HK-2 (cell line): ENCODE measurements around the gene NRXN3.
"Not testable (repeated sequence)": the region's sequence is repeated elsewhere in the genome, so short reads cannot be mapped to it uniquely, and the experiment has no call there.

ENCODE experiments used
- DNase-seq: peaks from one replicate; pipeline ENCODE4 v3.0.0-alpha.2; 2018; ENCODE audit not compliant: unreplicated experiment

The NRXN3 gene

DNA sequence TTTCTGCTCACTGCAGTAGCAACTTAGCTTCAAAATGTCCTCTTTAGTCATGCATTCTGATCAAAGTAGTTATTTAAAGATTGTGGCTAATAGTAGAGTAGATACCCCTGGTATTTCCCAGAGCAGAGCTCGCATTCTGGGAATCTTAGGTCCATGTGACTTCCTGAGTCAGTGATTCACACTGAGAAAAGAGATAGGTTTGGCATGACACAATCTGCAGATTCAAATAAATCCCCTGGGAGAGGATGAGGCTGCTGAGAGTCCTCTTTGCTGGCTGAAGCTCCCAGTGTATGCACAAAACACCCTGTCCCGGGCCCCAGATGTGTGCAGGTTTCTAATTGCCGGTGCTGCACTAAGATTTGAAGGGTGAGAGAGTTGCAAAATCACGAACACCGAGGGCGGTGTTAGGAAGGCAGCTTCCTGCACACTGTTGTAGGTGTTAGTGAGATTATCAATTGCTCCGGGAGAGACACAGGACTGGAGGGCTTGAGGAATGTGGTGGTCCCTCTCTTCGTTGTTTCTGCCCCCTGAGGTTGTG is 233.2 kb downstream of the NRXN3 start:
- DNase-seq, result peak; percentile 46

DNA sequence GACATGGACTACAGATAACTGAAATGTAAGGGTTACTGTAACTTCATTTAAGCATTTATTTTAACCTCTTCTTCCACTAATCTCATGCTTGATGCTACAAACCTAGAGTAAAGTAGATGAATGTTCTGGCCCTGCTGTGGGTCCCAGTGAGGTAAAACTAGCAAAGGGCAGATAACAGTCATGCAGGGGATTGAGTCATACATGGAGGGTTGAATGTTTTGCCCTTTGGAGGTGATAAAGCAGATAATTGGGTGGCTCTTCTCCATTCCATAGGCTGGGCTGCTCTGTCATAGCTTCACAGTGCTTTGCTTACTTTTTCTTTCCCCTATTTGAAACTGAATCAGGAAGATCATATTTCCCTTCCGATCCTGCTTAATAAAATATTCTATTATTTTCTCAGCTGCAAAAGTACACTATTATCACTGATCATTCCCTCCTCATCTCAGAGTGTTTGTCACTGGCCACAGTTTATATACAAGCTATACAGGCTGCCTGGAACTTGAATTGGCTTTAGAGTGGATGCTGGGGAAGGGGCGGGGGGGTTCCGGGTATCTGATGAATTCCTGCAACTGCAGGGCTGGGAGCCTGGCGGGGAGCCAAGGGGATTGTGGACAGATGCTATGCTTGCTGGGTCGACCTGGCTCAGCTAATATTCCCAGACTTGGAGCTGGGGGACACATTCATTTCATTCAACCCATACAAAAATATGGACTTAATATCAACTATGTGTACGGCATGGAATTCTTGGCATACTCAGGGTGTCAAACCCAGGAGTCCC is 235.1 kb downstream of the NRXN3 start:
- DNase-seq, result no peak

- no peak for DNase-seq
Measured at GRCh38 chr14:78412475-78412874, 242.3 kb downstream of the NRXN3 start.

- no peak for DNase-seq
Measured at GRCh38 chr14:78414172-78414571, 244.0 kb downstream of the NRXN3 start.

DNA sequence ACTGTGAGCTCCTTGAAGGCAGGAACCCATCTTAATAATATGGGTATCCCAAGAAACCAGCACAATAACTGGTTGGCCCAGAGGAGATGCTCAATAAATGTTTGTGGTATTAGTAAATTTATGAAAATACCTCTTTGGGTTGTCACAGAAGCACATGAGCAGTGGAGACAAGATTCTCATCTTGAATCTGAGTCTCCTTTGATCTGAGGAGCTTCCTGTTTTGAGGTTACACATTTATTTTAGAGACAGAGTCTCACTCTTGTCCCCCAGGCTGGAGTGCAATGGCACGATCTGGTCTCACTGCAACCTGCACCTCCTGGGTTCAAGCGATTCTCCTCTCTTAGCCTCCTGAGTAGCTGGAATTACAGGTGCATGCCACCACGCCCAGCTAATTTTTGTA is 247.4 kb downstream of the NRXN3 start:
- DNase-seq, result no peak

GRCh38 chr14:78424311-78424710 is 254.1 kb downstream of the NRXN3 start:
- no peak for DNase-seq

DNA sequence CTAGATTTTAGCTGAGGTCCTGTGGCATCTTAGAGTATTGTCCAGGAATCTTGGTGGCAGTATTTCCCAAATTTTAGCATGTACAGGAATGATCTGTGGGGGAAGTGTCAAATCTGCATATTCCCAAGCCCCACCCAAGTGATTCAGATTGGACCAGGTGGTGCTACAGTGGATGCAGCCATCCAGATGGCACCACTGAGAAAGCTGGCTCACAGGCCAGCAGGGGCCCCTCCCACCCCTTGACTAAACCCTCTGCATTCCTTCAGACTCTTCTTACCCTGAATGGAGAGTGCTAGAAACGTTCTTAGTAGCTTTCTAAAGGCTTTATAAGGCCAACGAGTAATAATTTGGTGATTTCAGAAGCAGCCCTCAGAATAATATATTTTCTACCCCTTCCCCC is 255.2 kb downstream of the NRXN3 start:
- no peak for DNase-seq

DNA sequence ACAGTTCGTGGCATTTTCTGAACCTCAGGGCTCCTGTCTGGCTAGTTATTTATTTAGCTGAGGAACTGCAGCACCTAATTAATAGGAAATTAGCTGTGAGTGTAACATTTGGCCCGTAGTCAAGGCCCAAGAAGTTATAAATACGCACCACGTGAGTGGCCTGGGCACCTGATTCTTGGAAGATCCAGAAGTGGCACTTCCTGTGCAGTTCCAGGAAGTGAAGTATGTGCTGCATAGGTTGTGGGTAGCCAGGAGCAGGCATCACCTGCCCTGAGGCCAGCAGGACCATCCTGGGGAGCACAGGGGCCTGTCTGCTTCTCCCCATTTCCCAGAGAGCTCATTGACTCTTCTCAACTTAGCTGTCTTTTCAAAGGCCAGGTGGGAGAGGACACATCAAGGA is 255.6 kb downstream of the NRXN3 start:
- no peak for DNase-seq

DNA sequence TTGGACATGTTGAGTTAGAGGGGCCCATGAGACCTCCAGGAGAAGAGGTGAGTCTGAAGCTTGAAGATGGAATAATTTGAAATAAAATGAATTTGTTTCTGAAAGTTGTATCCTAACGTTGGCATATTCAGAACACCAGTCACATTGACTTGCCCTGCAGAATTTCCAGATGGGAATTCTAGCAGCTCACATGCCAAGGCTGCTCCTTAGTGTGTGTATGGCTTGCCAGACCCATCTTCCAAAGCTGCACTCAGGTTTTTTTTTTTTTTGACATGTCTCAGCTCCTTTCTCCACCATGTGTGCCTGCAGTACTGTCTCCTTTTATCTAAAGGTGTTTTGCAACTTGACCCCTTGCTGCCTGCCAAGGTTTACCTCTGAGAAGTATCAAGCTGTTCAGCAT is 261.9 kb downstream of the NRXN3 start:
- DNase-seq, result no peak

- not testable (repeated sequence) for DNase-seq
Measured at GRCh38 chr14:78437448-78437847, 267.3 kb downstream of the NRXN3 start.

GRCh38 chr14:78440356-78440894 is 270.3 kb downstream of the NRXN3 start:
- no peak for DNase-seq

DNA sequence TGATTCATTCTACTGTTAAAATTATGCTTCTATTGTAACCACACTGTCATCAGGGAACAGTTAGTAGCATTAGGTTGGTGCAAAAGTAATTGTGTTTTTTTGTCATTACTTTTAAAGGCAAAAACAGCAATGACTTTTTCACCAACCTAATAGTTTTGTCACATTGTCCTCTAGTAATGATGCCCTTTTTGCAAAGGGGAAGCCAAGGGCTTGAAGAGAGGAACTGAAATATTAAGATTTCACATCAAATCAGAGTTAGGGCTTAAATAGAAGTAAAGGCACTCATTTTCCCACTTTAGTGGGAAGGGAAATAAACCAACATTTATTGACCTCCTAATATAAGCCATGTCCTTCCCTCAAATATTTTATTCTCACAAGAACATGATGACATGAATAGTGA is 273.7 kb downstream of the NRXN3 start:
- no peak for DNase-seq

DNA sequence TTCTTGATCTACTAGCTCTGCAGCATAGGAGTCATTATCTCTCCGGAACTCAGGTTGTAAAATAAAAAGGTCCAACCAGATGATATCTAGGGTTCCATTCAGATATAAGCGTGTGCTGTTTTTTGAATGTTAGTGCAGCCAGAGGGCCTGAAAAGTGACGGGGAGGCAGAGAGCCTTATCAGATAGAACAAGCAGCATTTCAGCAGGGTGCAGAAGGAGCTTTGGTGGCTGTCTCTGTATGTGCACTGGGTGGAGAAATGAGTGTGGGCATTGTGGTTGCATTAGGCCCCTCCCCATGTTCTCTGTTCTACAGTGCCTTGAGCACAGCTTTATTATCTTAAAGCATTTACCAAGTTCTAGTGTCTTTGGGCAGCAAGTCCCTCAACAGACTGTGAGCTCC is 275.1 kb downstream of the NRXN3 start:
- DNase-seq, result no peak

GRCh38 chr14:78446807-78447206 is 276.6 kb downstream of the NRXN3 start:
- DNase-seq, result no peak

DNA sequence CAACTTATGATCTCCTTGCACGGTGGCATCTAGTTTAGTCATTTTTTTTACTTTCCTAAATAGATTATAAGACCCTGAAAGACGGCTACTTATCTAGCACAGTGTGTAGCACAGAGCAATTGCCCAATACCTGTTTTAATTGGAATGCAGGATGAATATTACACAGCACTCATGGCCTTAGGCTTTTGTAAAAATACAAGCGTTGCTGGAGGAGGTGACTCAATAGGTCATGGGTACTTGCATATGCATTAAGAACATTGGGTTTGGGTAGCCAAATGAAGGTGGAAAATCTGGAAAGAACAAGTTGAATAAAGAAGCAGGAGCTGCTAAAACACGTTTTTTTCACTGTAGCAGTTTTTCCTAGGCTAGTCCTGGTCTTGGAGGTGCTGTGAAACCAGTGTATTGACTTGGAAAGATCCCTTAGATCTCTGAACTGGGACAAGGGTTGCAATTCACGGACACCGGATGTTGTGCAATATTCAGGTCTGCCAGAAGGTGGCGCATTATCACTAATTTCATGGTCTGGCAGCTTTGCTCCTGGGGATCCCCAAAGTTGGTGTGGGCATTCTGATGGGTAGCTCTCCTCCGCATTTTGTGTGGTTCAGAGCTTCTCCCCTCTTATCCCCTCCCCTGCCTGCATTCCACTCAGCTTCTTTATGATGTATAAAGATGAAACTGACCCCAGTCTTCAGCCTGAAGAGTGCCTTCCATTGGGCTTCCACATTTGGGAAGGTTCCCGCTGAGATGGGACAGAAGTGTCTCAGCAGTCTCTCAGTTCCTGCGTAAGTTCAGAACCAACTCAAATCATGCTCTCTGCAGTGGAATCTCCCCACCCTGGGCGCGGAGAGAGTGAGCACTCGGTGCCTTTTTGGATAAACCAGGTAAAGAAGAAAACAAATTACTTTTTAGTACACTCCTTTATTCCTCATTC is 278.3 kb downstream of the NRXN3 start:
- DNase-seq, result peak; percentile 63

DNA sequence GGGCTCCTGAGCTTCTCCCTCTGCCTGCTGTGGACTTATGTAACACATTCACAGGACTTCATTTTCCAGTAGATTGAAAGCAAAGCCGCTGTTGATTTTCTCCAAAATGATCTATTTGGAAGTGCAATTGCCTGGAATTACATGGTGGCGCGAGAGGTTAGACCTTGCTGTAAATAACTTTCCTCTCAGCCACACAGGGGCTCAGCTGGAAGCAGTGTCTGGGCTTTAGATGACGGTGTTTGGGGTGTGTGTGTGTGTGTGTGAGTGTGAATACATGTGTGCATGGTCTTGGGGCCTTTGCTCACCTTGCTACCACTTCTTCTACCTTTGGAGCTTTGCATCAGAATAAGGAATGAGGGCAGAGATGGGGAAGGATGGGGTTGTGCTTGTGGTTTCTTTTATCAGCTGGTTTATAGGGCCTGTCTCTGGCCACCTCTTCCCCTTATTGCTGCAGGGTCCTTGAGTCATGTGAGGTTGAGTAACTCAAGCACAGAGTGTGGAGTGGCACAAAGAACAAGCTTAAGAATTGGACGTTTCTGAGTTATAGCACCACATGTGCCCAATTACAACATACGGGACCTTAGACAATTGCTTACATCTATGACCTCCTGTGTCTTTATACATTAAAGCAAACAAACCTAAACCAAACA is 280.6 kb downstream of the NRXN3 start:
- no peak for DNase-seq

DNA sequence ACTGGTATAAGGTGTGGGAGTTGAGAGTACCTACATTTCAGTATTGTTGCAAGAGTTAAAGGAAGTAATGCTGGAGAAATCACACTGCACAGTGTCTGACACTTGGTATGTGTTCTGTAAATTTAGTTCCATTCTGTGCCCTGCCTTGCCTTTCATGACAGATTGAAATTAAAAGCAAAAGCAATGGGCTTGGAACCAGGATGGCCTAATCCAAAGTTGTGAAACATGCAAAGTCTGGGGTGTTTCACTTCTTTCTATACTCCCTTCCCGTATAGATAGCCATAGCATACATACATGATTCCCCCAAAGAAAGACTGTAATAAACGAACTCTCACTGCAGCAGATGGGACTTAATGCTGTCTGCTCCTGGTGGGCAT is 281.1 kb downstream of the NRXN3 start:
- DNase-seq, result no peak

DNA sequence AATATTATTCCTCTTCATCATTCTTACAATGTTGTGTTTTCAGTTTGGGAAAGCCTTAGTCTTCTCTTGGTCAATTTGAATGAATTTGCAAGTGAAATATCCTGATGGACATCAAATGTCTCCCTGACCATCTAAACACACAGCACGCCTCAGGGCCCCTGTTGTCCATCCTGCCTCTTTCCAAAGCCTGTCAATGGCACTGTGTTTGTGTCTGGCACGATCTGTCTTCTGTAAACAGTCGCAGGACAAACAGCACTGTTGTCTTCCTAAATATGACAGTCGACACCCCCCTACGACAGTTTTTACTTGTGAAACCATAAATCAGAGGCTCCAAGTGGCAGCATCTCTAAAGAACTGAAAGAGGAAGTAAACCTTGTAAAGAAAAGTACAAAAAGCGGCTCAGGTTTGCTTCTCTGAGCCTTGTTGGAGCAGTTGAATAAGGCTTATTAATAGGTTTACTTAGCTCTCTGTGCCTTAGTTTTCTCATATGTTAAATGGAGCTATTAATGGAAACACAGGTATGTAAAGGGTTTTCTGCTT is 285.8 kb downstream of the NRXN3 start:
- no peak for DNase-seq

GRCh38 chr14:78469947-78470346 is 299.8 kb downstream of the NRXN3 start:
- DNase-seq, result no peak

GRCh38 chr14:78479127-78479780 is 309.1 kb downstream of the NRXN3 start:
- no peak for DNase-seq

- DNase-seq, result no peak
Measured at GRCh38 chr14:78484028-78484427, 313.9 kb downstream of the NRXN3 start.
